HFF-Myc (cell line): ENCODE results near the gene CSMD2.
A peak's percentile ranks its signal among the peaks of the same experiment; 100 is the strongest.

Experiments
- DNase-seq: peaks from one replicate; pipeline ENCODE4 v3.0.0-alpha.2; 2011; ENCODE audit warnings: low read depth; ENCODE audit errors: extremely low read depth
- H3K4me3 ChIP-seq: replicated peaks from 2 replicates; pipeline ENCODE4 v1.5.1; 2011; ENCODE audit warnings: low read depth, mild to moderate bottlenecking, control low read depth, low read length
- CTCF ChIP-seq: IDR thresholded peaks from 2 replicates; pipeline ENCODE4 v1.5.1; 2012; ENCODE audit warnings: mild to moderate bottlenecking, low read depth, low read length, control low read depth; ENCODE audit errors: missing control alignments

Gene CSMD2

GRCh38 chr1:33501309-33501708 lies 663.7 kb downstream of the CSMD2 start:
- H3K4me3 ChIP-seq = no peak overlapping the region
- no peak for TF ChIP-seq CTCF
- no peak for DNase-seq

DNA sequence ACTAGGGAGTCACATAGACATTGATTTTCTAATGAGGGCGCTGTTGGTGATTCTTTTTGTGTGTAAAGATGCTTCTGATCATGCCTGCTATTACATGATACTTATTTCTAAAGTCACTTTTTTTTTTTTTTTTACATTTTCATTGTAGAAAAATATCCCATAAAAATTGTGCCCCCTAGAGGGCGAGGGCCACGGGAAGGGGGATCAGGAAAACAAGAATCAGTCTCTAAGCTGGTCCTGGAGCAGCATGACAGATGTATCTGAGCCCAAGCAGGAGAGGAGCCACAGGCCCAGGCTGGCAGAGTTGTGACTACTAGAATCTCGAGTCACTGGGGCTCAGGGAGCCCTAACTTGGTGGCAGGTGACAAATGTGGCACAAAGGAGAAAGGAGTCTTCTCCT lies 664.5 kb downstream of the CSMD2 start:
- H3K4me3 ChIP-seq = no peak overlapping the region
- DNase-seq = no peak
- peak; percentile 31 for TF ChIP-seq CTCF

DNA sequence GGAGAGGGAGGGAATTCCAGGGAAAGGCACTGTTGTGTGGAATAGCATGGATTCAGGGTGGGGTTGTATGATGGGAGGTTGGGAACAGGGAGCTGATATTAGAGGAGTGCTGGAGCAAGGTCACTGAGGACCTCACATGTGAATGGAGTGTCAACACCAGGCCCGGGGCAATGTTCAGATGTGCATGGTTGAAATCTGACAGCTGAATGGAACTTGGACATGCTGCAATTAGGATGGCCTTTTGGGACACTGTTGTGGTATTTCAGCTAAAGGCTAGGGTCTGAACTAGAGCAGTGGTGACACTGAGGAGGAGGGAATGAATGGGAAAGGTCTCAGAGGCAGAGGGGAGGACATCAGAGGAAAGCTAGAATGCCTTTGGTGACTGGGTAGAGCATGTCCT lies 667.6 kb downstream of the CSMD2 start:
- no peak for TF ChIP-seq CTCF
- no peak overlapping the region for H3K4me3 ChIP-seq
- no peak for DNase-seq

DNA sequence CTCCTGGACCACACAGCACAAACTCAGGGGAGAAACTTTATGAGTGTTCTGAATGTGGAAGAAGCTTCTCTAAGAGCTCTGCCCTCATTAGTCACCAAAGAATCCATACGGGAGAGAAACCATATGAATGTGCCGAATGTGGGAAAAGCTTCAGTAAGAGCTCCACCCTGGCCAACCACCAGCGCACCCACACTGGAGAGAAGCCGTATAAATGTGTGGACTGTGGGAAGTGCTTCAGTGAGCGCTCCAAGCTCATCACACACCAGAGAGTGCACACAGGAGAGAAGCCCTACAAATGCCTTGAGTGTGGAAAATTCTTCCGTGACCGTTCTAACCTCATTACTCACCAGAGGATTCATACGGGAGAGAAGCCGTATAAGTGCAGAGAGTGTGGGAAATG lies 670.1 kb downstream of the CSMD2 start:
- no peak for TF ChIP-seq CTCF
- no peak for DNase-seq
- no peak overlapping the region for H3K4me3 ChIP-seq

GRCh38 chr1:33488624-33489023 lies 676.4 kb downstream of the CSMD2 start:
- no peak for TF ChIP-seq CTCF
- DNase-seq = no peak
- H3K4me3 ChIP-seq = no peak overlapping the region

DNA sequence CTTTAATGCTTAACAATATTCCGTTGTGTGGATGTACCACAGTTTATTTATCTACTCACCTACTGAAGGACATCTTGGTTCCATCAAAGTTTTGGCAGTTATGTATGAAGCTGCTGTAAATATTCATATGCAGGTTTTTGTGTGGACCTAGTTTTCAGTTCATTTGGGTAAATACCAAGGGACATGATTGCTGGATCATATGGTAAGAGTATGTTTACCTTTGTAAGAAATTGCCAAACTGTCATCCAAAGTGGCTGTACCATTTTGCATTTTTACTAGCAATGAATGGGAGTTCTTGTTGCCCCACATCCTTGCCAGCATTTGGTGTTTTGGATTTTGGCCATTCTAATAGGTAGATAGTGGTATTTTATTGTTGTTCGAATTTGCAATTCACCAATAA lies 682.6 kb downstream of the CSMD2 start:
- TF ChIP-seq CTCF = no peak
- H3K4me3 ChIP-seq = no peak overlapping the region
- DNase-seq = no peak

DNA sequence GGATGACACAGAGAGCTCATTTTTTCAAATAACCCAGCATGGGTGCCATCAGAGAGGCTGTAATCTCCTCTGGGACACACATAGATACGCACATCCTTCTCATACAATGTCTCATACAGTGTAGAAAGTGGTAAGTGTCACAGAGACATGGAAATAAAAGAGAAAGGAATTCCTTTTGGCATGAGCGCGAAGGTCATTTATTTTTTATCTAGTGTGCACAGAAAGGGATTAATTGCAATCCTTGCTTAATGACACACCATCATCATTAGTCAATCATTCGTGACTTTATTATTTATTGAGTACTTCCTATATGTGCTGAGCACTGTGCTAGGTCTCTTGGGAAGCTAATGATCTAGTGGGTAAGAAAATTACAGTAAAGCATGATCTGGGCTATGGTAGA lies 687.6 kb downstream of the CSMD2 start:
- no peak for TF ChIP-seq CTCF
- no peak overlapping the region for H3K4me3 ChIP-seq
- DNase-seq = no peak
